Adrenal gland (tissue), 12 donors: Measurements from ENCODE around the gene DNM1. TPM values are rescaled to one million over a fixed set of nuclear protein-coding genes. Genes with fewer than 3 reads are reported as not detected.

ENCODE experiments used
- DNase-seq, 7 donors: peaks; one replicate each; pipeline ENCODE4 v3.0.0-alpha.2; 2019 to 2020
- H3K27ac ChIP-seq, 5 donors: fragments of 200-600 bp; sonication (generic) in 4 of 5; 1 replicate in 3 of 5; 2 replicates in 2 of 5; pipeline versions ENCODE4 v1.5.1 to v1.8.0; 2016 to 2020; ENCODE audit warnings: mild to moderate bottlenecking in 1 of 5
- H3K27me3 ChIP-seq: fragments of 200-600 bp; 2 replicates; pipeline ENCODE4 v1.8.0; 2021
- H3K36me3 ChIP-seq, 2 donors: fragments of 200-600 bp; replicated peaks in 1 of 2; 1 replicate in 1 of 2; 2 replicates in 1 of 2; pipeline versions ENCODE4 v1.5.1 to v1.8.0; 2018 to 2022
- H3K4me1 ChIP-seq, 2 donors: fragments of 200-600 bp; replicated peaks in 1 of 2; 1 replicate in 1 of 2; 2 replicates in 1 of 2; pipeline versions ENCODE4 v1.5.1 to v1.8.0; 2018 to 2021
- H3K4me3 ChIP-seq, 4 donors: fragments of 200-600 bp; sonication (generic) in 3 of 4; one replicate each; pipeline ENCODE4 v1.5.1; 2016 to 2018
- H3K9me3 ChIP-seq, 3 donors: fragments of 200-600 bp; sonication (generic) in 1 of 3; replicated peaks in 1 of 3; 1 replicate in 2 of 3; 2 replicates in 1 of 3; pipeline versions ENCODE4 v1.5.1 to v1.8.0; 2016 to 2021
- POLR2A ChIP-seq, 2 donors: fragments of 450-650 bp; IDR thresholded peaks; one replicate each; pipeline ENCODE4 v1.6.1; 2017; ENCODE audit warnings: antibody characterized with exemption in 2 of 2, mild to moderate bottlenecking in 2 of 2, moderate library complexity in 1 of 2
- WGBS, 4 donors: extraction: QIAGEN DNeasy Blood & Tissue Kit in 2 of 4; methylation state at CpG; one replicate each; pipeline versions ENCODE4 v1.1.5 to v1.1.7; 2013 to 2017; 5-methylcytosine and 5-hydroxymethylcytosine counted together
- intact Hi-C, 2 donors: fragments of 100-400 bp; cut with DNase I; formaldehyde crosslinking; loops; one replicate each; pipeline versions ENCODE4 v1.14.1 to v1.15.0; 2022 to 2023
- polyA plus RNA-seq, 3 donors: library from polyadenylated mRNA; stranded (reverse); fragments of 200-250 nt in 2 of 3; fragments of 350-450 nt in 1 of 3; fragmentation: Illumina TruSeq in 1 of 3; extraction: RNeasy Lipid Tissue Mini Kit (QIAGEN cat#74804) in 1 of 3; gene quantifications; one replicate each; pipeline ENCODE4 v1.2.3, GENCODE V29; 2013 to 2014
- total RNA-seq, 9 donors: library from RNA; depleted of rRNA in 4 of 9; stranded (reverse); fragments of >200 nt in 4 of 9; fragments of 120-200 nt in 1 of 9; fragmentation: NEBNext Ultra II Directional in 1 of 9; extraction: Animal tissue kit (Norgen Biotek cat#: 25700) in 1 of 9; gene quantifications; one replicate each; pipeline versions ENCODE4 v1.1.0 to v1.2.4, GENCODE V29; 2013 to 2023
- TF ChIP-seq, protein P1 (sequence below), 6 experiments: fragments of 450-650 bp in 4 of 6; fragments of 200-600 bp in 2 of 6; sonication (generic) in 1 of 6; IDR thresholded peaks; 1 replicate in 5 of 6; 2 replicates in 1 of 6; pipeline versions ENCODE4 v1.5.1 to v1.8.0; 2016 to 2021; ENCODE audit warnings: antibody characterized with exemption in 6 of 6, mild to moderate bottlenecking in 2 of 6, moderate library complexity in 1 of 6
- donor health status: healthy with polysubstance abuse.
- donor health status: Bipolar disorder and iron deficiency.
- donor health status: DM: yes; HTN: yes; CAD: no.
- donor health status: DM: no; HTN: no; CAD: no.
- donor health status: DM: no; HTN: no; CAD: no.
- donor health status: DM: yes; HTN: yes; CAD: no.

DNM1 gene
- total and polyA plus RNA-seq, 12 donors, result 2.4 to 44.3 (median 12.2) TPM

DNA sequence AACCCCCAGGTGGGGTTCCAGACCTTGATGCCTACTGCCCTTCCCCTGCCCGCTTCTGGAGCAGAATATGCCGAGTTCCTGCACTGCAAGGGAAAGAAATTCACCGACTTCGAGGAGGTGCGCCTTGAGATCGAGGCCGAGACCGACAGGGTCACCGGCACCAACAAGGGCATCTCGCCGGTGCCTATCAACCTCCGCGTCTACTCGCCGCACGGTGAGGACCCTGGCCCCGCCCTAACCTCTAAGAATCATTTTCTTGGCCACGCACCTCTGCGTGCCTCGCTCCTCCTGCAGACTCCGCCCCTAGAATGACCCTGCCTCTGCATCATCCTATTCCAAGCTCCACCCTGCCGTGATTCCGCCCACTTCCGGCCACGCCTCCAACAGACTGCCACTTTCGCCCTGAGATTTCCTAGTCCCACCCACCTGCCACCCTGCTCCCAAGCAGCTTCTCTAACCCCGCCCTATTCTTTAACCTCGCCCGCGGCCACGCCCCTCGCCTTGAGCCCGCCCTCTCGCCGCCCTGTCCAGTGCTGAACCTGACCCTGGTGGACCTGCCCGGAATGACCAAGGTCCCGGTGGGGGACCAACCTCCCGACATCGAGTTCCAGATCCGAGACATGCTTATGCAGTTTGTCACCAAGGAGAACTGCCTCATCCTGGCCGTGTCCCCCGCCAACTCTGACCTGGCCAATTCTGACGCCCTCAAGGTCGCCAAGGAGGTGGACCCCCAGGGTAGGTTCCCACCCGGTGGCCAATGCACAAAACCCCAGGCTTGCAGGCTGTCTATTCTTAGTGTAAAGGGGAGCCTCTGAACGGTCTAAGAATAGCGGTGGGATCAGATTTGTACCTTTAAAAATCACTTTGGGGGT lies 15.6 kb downstream of the DNM1 start:
- H3K4me3 ChIP-seq, result peak overlapping the region in 1 of 4 donors; percentile 34
- 10 to 17% (median 13%) methylated on average over 21 to 47 of the region's 47 CpGs for WGBS, 4 donors
- no peaks in the 10 kb centered on the region for H3K27me3 ChIP-seq
- peak; percentile 94 to 98 (median 98) for DNase-seq
- no peaks in the 10 kb centered on the region for H3K9me3 ChIP-seq
- H3K27ac ChIP-seq, result peak overlapping the region in 3 of 5 donors; percentile 3 to 61 (median 54)
- TF ChIP-seq, protein P1, sequence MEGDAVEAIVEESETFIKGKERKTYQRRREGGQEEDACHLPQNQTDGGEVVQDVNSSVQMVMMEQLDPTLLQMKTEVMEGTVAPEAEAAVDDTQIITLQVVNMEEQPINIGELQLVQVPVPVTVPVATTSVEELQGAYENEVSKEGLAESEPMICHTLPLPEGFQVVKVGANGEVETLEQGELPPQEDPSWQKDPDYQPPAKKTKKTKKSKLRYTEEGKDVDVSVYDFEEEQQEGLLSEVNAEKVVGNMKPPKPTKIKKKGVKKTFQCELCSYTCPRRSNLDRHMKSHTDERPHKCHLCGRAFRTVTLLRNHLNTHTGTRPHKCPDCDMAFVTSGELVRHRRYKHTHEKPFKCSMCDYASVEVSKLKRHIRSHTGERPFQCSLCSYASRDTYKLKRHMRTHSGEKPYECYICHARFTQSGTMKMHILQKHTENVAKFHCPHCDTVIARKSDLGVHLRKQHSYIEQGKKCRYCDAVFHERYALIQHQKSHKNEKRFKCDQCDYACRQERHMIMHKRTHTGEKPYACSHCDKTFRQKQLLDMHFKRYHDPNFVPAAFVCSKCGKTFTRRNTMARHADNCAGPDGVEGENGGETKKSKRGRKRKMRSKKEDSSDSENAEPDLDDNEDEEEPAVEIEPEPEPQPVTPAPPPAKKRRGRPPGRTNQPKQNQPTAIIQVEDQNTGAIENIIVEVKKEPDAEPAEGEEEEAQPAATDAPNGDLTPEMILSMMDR (IDR thresholded peaks at IDR 0.05), result peak in 3 of 6 experiments; percentile 24 to 46 (median 41)
- no peak for TF ChIP-seq POLR2A (IDR thresholded peaks at IDR 0.05)
- peaks cover 0 to 20% of the 10 kb centered on the region in 2 donors for H3K4me1 ChIP-seq
- intact Hi-C loops, result no loop called here
- no peaks in the 10 kb centered on the region for H3K36me3 ChIP-seq

DNA sequence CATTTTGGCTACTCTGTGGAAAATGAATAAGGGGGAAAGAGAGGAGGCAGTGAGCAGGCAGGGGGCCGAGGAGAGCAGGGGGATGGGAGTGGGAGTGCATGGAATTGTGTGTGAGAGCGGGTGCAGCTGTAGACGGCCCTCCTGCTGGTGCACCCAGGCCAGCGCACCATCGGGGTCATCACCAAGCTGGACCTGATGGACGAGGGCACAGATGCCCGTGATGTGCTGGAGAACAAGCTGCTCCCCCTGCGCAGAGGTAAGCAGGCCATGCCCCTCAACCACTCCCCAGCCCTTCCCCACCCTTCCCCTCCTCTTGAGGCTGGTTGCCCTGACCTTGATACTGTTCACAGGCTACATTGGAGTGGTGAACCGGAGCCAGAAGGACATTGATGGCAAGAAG lies 16.7 kb downstream of the DNM1 start:
- Histone ChIP-seq H3K9me3 (no peaks in the 10 kb centered on the region), H3K27ac (no peak overlapping the region), H3K27me3 (no peaks in the 10 kb centered on the region), H3K36me3 (no peaks in the 10 kb centered on the region), H3K4me3 (no peak overlapping the region), H3K4me1 (peaks cover 0 to 20% of the 10 kb centered on the region in 2 donors)
- no peak for DNase-seq
- WGBS, 4 donors, result 70 to 84% (median 81%) methylated on average over 9 of the region's 9 CpGs
- intact Hi-C loops, result no loop called here
- TF ChIP-seq POLR2A (IDR thresholded peaks at IDR 0.05), result no peak
- TF ChIP-seq, protein P1 (IDR thresholded peaks at IDR 0.05), result no peak

GRCh38 chr9:128222026-128222425 lies 18.8 kb downstream of the DNM1 start:
- H3K27me3 ChIP-seq, result no peaks in the 10 kb centered on the region
- 87 to 94% (median 92%) methylated on average over 6 to 10 of the region's 10 CpGs for WGBS, 4 donors

More at GRCh38 chr9:128222026-128222425, 18.8 kb downstream of the DNM1 start:
- H3K36me3 ChIP-seq, result no peaks in the 10 kb centered on the region
- H3K9me3 ChIP-seq, result no peaks in the 10 kb centered on the region
- H3K4me1 ChIP-seq, result peaks cover 0 to 11% of the 10 kb centered on the region in 2 donors
- TF ChIP-seq POLR2A (IDR thresholded peaks at IDR 0.05), result no peak
- TF ChIP-seq, protein P1 (IDR thresholded peaks at IDR 0.05), result no peak
- no peak overlapping the region for H3K27ac ChIP-seq
- intact Hi-C loops, result no loop called here
- no peak for DNase-seq
- no peak overlapping the region for H3K4me3 ChIP-seq
